Measurements from ENCODE around the gene OPN3. TPM values are rescaled to one million over a fixed set of nuclear protein-coding genes. Genes with fewer than 3 reads are reported as not detected.

The OPN3 gene
- total RNA-seq, 1 donor from 2014 or later, result 11.2 TPM

Other genes with a start within 250 kb of the OPN3 start
- 98.6 and 103 TPM in 2 replicates for gene FH, start 120.6 kb downstream of the OPN3 start, total RNA-seq
- gene KMO, start 108.0 kb downstream of the OPN3 start, total RNA-seq, result 0.09 TPM in 1 of 2 replicates, not detected in the other
- gene CHML, start within 50 bp of the OPN3 start, total RNA-seq, result 19.5 and 21.4 TPM in 2 replicates
- not detected in 2 replicates for gene WDR64, start 11.9 kb upstream of the OPN3 start, total RNA-seq
- 60.9 and 63.5 TPM in 2 replicates for gene EXO1, start 207.8 kb upstream of the OPN3 start, total RNA-seq

Data from activated CD4-positive, alpha-beta T cell treated with anti-CD3 and anti-CD28 coated beads, Interleukin-2, amount 10 ng/mL, durations not matched to agents 24 days and 14 days (primary cell).